ENCODE measurements around the gene CFAP299.

- TF ChIP-seq CTCF (conservative IDR thresholded peaks at IDR 0.05; ENCODE audit: low read depth, low read length) (no peak), EZH2 (IDR thresholded peaks at IDR 0.05; ENCODE audit: borderline replicate concordance, low read depth, low read length, poor library complexity, severe bottlenecking) (no peak)
Observed at GRCh38 chr4:80500613-80501012, 165.1 kb downstream of the CFAP299 start.
